Peyer's patch (tissue), 4 donors: ENCODE data around the gene CD209. TPM values are rescaled to one million over a fixed set of nuclear protein-coding genes. Genes with fewer than 3 reads are reported as not detected.
A peak's percentile ranks its signal among the peaks of the same experiment; 100 is the strongest.

Experiments
- DNase-seq, 3 donors: peaks; one replicate each; pipeline ENCODE4 v3.0.0-alpha.2; 2017 to 2019
- H3K27ac ChIP-seq, 4 donors: fragments of 200-600 bp; sonication (generic); one replicate each; pipeline ENCODE4 v1.5.1; 2016 to 2019
- H3K27me3 ChIP-seq, 2 donors: fragments of 200-600 bp; sonication (generic); one replicate each; pipeline ENCODE4 v1.5.1; 2019
- H3K36me3 ChIP-seq, 3 donors: fragments of 200-600 bp; sonication (generic); one replicate each; pipeline ENCODE4 v1.5.1; 2016 to 2019
- H3K4me1 ChIP-seq, 4 donors: fragments of 200-600 bp; sonication (generic); one replicate each; pipeline ENCODE4 v1.5.1; 2016 to 2019
- H3K4me3 ChIP-seq, 4 donors: fragments of 200-600 bp; sonication (generic); 1 replicate in 3 of 4; 2 replicates in 1 of 4; pipeline ENCODE4 v1.5.1; 2016 to 2019; ENCODE audit warnings: mild to moderate bottlenecking in 1 of 4
- H3K9me3 ChIP-seq, 4 donors: fragments of 200-600 bp; sonication (generic); one replicate each; pipeline ENCODE4 v1.5.1; 2016 to 2019; ENCODE audit warnings: mild to moderate bottlenecking in 1 of 4
- POLR2A ChIP-seq, 2 donors: fragments of 450-650 bp; IDR thresholded peaks; one replicate each; pipeline ENCODE4 v1.5.1; 2017; ENCODE audit warnings: antibody characterized with exemption in 2 of 2, mild to moderate bottlenecking in 2 of 2, moderate library complexity in 2 of 2
- total RNA-seq, 4 donors: library from RNA; depleted of rRNA; stranded (reverse); fragments of >200 nt; gene quantifications; one replicate each; pipeline ENCODE4 v1.1.0, GENCODE V29; 2016
- TF ChIP-seq, protein P1 (sequence below), 6 experiments: fragments of 450-650 bp in 4 of 6; fragments of 200-600 bp in 2 of 6; sonication (generic) in 1 of 6; IDR thresholded peaks; one replicate each; pipeline ENCODE4 v1.5.1; 2017 to 2019; ENCODE audit warnings: antibody characterized with exemption in 6 of 6, mild to moderate bottlenecking in 3 of 6, moderate library complexity in 1 of 6

CD209 gene
- total RNA-seq, 4 donors from 2014 or later, result 1.6 to 31.4 (median 5.2) TPM

DNA sequence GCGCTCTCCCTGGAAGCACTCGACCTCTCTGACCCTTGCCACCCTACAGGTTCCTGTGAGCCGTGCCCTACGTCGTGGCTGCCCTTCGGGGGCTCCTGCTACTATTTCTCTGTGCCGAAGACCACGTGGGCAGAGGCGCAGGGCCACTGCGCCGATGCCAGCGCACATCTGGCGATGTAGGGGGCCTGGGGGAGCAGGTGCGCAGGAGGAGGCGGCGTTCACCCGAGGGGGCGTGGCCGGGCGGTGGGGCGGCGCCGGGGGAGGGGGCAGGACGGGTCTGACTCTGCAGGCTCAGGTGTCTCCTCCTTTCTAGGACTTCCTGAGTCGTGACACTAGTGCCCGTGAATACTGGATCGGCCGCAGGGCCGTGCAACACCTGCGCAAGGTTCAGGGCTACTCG is 42.1 kb upstream of the CD209 start:
- Histone ChIP-seq H3K4me3 (peak overlapping the region in 2 of 4 donors; percentile 13 to 15), H3K9me3 (peaks cover 0 to 3% (median 0%) of the 10 kb centered on the region in 4 donors), H3K27me3 (peaks cover 0 to 27% of the 10 kb centered on the region in 2 donors), H3K36me3 (no peaks in the 10 kb centered on the region), H3K4me1 (peaks cover 0 to 21% (median 8%) of the 10 kb centered on the region in 4 donors), H3K27ac (no peak overlapping the region)
- TF ChIP-seq, protein P1, sequence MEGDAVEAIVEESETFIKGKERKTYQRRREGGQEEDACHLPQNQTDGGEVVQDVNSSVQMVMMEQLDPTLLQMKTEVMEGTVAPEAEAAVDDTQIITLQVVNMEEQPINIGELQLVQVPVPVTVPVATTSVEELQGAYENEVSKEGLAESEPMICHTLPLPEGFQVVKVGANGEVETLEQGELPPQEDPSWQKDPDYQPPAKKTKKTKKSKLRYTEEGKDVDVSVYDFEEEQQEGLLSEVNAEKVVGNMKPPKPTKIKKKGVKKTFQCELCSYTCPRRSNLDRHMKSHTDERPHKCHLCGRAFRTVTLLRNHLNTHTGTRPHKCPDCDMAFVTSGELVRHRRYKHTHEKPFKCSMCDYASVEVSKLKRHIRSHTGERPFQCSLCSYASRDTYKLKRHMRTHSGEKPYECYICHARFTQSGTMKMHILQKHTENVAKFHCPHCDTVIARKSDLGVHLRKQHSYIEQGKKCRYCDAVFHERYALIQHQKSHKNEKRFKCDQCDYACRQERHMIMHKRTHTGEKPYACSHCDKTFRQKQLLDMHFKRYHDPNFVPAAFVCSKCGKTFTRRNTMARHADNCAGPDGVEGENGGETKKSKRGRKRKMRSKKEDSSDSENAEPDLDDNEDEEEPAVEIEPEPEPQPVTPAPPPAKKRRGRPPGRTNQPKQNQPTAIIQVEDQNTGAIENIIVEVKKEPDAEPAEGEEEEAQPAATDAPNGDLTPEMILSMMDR (IDR thresholded peaks at IDR 0.05), result no peak
- no peak for TF ChIP-seq POLR2A (IDR thresholded peaks at IDR 0.05)
- DNase-seq, result peak in 1 of 3 donors; percentile 56

DNA sequence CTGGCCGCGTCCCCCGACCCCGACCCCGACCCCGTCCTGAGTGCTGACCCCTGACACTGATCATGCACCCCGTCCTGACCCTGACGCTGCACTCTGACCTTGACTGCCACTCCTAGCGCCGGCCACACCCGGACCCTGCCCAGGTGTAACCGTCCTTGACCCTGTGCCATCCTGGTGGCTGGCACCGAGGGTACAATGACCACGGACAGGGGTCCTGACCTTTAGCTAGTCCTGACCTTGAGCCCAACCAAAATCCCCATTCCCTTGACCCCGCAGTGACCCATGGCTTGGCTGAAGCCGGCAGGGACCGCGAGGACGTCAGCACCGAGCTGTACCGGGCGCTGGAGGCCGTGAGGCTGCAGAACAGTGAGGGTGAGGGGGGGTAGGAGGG is 41.6 kb upstream of the CD209 start:
- Histone ChIP-seq H3K27me3 (peaks cover 0 to 27% of the 10 kb centered on the region in 2 donors), H3K4me3 (peak overlapping the region in 1 of 4 donors; percentile 15), H3K27ac (no peak overlapping the region), H3K36me3 (no peaks in the 10 kb centered on the region), H3K4me1 (peaks cover 0 to 21% (median 8%) of the 10 kb centered on the region in 4 donors), H3K9me3 (peaks cover 0 to 3% (median 0%) of the 10 kb centered on the region in 4 donors)
- DNase-seq, result no peak
- no peak for TF ChIP-seq POLR2A (IDR thresholded peaks at IDR 0.05)
- TF ChIP-seq, protein P1 (IDR thresholded peaks at IDR 0.05), result no peak

DNA sequence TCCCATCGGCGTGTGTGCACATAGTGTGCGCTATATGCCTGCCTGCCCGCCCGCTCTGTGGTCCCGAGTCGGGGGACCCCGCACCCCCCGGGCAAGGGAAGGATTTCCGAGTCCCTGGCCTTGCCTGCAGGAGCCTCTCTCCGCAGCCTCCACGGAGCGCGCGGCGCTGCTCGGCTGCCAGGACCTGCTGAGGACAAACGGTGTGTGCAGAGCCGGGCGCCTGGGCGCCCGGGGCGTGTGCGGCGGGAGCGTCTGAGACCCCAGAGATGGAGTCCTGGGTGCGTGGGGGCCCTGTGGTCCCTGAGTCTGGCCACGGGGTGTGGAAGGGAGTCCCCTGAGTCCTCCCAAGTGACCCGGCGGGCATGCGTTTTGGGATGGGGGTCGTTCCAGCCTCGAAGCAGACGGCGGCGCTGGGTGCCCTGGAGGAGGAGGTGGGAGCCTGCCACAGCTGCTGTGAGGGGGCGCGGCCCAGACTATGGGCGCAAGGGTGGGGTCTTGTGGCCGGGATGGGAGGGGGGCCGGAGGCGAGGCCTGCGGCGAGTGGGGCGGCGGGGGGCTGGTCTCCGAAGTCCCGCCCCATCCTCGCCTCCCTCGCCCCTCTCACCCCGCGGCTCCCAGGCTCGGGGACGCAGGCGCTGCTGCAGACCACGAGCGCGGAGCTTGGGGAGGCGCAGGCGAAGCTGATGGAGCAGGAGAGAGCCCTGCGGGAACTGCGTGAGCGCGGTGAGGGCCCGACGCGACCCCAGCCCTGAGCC is 41.0 kb upstream of the CD209 start:
- Histone ChIP-seq H3K27ac (no peak overlapping the region), H3K27me3 (peaks cover 0 to 27% of the 10 kb centered on the region in 2 donors), H3K9me3 (peaks cover 0 to 3% (median 0%) of the 10 kb centered on the region in 4 donors), H3K4me3 (peak overlapping the region in 2 of 4 donors; percentile 2 to 15), H3K36me3 (no peaks in the 10 kb centered on the region), H3K4me1 (peaks cover 0 to 21% (median 8%) of the 10 kb centered on the region in 4 donors)
- TF ChIP-seq, protein P1 (IDR thresholded peaks at IDR 0.05), result no peak
- TF ChIP-seq POLR2A (IDR thresholded peaks at IDR 0.05), result no peak
- no peak for DNase-seq

DNA sequence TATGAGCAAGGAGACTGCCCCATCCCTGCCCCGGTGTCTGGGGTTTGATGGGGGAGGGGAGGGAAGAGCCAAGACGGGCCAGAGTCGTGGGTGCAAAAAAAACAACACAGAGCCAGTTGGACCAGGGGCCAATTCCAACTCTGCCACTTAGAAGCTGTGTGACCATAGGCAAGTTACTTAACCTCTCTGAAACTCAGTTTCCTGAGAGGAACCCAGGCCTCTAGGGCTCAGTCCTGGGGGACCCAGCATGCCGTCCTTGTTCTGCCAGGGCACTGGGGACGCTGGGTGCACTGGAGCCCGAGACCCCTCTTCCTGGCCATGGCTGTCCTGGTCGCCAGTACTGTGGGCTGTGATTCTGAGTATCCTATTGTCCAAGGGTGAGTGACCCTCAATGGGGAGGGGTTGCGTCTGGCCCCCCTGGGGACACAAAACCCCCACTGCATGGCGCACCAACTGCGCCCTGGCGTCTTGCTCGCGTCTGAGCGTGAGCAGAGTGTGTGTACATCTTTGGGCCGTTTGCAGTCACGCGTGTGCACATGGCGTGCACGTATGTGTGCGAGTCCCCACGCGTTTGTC is 40.4 kb upstream of the CD209 start:
- no peak for DNase-seq
- peaks cover 0 to 21% (median 8%) of the 10 kb centered on the region in 4 donors for H3K4me1 ChIP-seq
- peaks cover 0 to 3% (median 0%) of the 10 kb centered on the region in 4 donors for H3K9me3 ChIP-seq
- TF ChIP-seq, protein P1 (IDR thresholded peaks at IDR 0.05), result no peak
- no peak for TF ChIP-seq POLR2A (IDR thresholded peaks at IDR 0.05)
- no peaks in the 10 kb centered on the region for H3K36me3 ChIP-seq
- H3K27me3 ChIP-seq, result peaks cover 0 to 27% of the 10 kb centered on the region in 2 donors
- peak overlapping the region in 1 of 4 donors; percentile 2 for H3K4me3 ChIP-seq
- no peak overlapping the region for H3K27ac ChIP-seq

DNA sequence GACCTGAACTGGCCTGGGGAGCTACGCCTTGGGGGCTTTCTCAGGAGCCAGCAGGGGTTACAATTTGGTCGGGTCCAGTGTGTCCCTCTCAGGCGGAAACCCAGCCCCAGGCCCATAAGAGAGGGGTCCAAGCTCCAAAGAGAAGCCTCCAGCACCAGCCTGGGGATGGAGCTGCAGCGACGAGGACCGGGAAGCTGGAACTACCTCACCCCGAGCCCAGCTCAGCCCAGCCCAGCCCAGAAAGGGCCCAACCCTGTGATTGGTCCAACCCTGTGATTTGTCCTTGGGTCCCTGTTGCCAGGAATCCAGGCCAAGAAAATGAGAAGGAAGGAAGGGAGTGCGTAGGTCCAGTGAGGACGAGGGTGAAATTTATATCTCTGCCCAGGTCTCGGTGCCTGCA is 39.8 kb upstream of the CD209 start:
- peaks cover 0 to 3% (median 0%) of the 10 kb centered on the region in 4 donors for H3K9me3 ChIP-seq
- no peak for TF ChIP-seq POLR2A (IDR thresholded peaks at IDR 0.05)
- TF ChIP-seq, protein P1 (IDR thresholded peaks at IDR 0.05), result no peak
- H3K36me3 ChIP-seq, result no peaks in the 10 kb centered on the region
- H3K4me3 ChIP-seq, result no peak overlapping the region
- peaks cover 0 to 21% (median 8%) of the 10 kb centered on the region in 4 donors for H3K4me1 ChIP-seq
- peaks cover 0 to 27% of the 10 kb centered on the region in 2 donors for H3K27me3 ChIP-seq
- DNase-seq, result no peak
- H3K27ac ChIP-seq, result no peak overlapping the region
